ENCODE data around the gene CRYBG3. TPM values are rescaled to one million over a fixed set of nuclear protein-coding genes. Genes with fewer than 3 reads are reported as not detected.

Gene CRYBG3
- total and polyA plus RNA-seq, 5 donors from 2014 or later: 1.1 to 4.4 (median 1.3) TPM

- H3K27me3 Mint-ChIP-seq: no peaks in the 10 kb centered on the region
- no peaks in the 10 kb centered on the region for H3K27me3 ChIP-seq (ENCODE audit: control insufficient read depth, insufficient read depth, low read length)
- no peak overlapping the region for H3K4me3 Mint-ChIP-seq
- H3K9me3 Mint-ChIP-seq: peaks cover 0 to 4% (median 0%) of the 10 kb centered on the region in 7 donors
- ATAC-seq (ENCODE audit: low read depth in 2 of 2) (no peak), DNase-seq (no peak)
- H3K4me3 ChIP-seq (ENCODE audit: low read depth, low read length): no peak overlapping the region
- H3K27ac Mint-ChIP-seq: no peak overlapping the region
- no peaks in the 10 kb centered on the region for H3K4me1 ChIP-seq (ENCODE audit: control insufficient read depth, insufficient read depth, low read length, poor library complexity, severe bottlenecking)
- no peaks in the 10 kb centered on the region for H3K36me3 ChIP-seq (ENCODE audit: control insufficient read depth, insufficient read depth, low read length)
- no peaks in the 10 kb centered on the region for H3K9me3 ChIP-seq (ENCODE audit: control insufficient read depth in 2 of 2, low read length in 2 of 2)
- H3K36me3 Mint-ChIP-seq: peaks cover 50% of the 10 kb centered on the region
- H3K27ac ChIP-seq (ENCODE audit: insufficient read depth, low read length, poor library complexity, severe bottlenecking): no peak overlapping the region
- peaks cover 14 to 20% (median 18%) of the 10 kb centered on the region in 4 donors for H3K4me1 Mint-ChIP-seq
Observed at GRCh38 chr3:97917813-97918536, 96.2 kb downstream of the CRYBG3 start.

- Histone ChIP-seq H3K9me3 (ENCODE audit: control insufficient read depth in 2 of 2, low read length in 2 of 2) (no peaks in the 10 kb centered on the region), H3K27ac (ENCODE audit: insufficient read depth, low read length, poor library complexity, severe bottlenecking) (no peak overlapping the region), H3K27me3 (ENCODE audit: control insufficient read depth, insufficient read depth, low read length) (no peaks in the 10 kb centered on the region), H3K4me3 (ENCODE audit: low read depth, low read length) (no peak overlapping the region), H3K4me1 (ENCODE audit: control insufficient read depth, insufficient read depth, low read length, poor library complexity, severe bottlenecking) (no peaks in the 10 kb centered on the region), H3K36me3 (ENCODE audit: control insufficient read depth, insufficient read depth, low read length) (peaks cover 3% of the 10 kb centered on the region)
- DNase-seq (no peak), ATAC-seq (ENCODE audit: low read depth in 2 of 2) (no peak)
- H3K27me3 Mint-ChIP-seq: no peaks in the 10 kb centered on the region
- H3K27ac Mint-ChIP-seq: no peak overlapping the region
- H3K4me1 Mint-ChIP-seq: no peaks in the 10 kb centered on the region
- peaks cover 0 to 18% (median 0%) of the 10 kb centered on the region in 7 donors for H3K9me3 Mint-ChIP-seq
- peaks cover 20% of the 10 kb centered on the region for H3K36me3 Mint-ChIP-seq
- no peak overlapping the region for H3K4me3 Mint-ChIP-seq
Observed at GRCh38 chr3:97927704-97928103, 105.9 kb downstream of the CRYBG3 start.

- H3K27me3 ChIP-seq (ENCODE audit: control insufficient read depth, insufficient read depth, low read length): no peaks in the 10 kb centered on the region
- Mint-ChIP-seq H3K4me1 (no peaks in the 10 kb centered on the region), H3K4me3 (no peak overlapping the region), H3K27me3 (no peaks in the 10 kb centered on the region), H3K36me3 (peaks cover 14% of the 10 kb centered on the region), H3K9me3 (peaks cover 0 to 15% (median 0%) of the 10 kb centered on the region in 7 donors), H3K27ac (no peak overlapping the region)
- H3K4me3 ChIP-seq (ENCODE audit: low read depth, low read length): no peak overlapping the region
- DNase-seq: no peak
- no peaks in the 10 kb centered on the region for H3K9me3 ChIP-seq (ENCODE audit: control insufficient read depth in 2 of 2, low read length in 2 of 2)
- H3K4me1 ChIP-seq (ENCODE audit: control insufficient read depth, insufficient read depth, low read length, poor library complexity, severe bottlenecking): no peaks in the 10 kb centered on the region
- no peak overlapping the region for H3K27ac ChIP-seq (ENCODE audit: insufficient read depth, low read length, poor library complexity, severe bottlenecking)
- ATAC-seq (ENCODE audit: low read depth in 2 of 2): no peak
- H3K36me3 ChIP-seq (ENCODE audit: control insufficient read depth, insufficient read depth, low read length): peaks cover 3% of the 10 kb centered on the region
Observed at GRCh38 chr3:97928986-97929385, 107.2 kb downstream of the CRYBG3 start.

GRCh38 chr3:97930018-97930417, 108.2 kb downstream of the CRYBG3 start:
- no peak overlapping the region for H3K4me3 Mint-ChIP-seq
- no peak for DNase-seq
- no peak overlapping the region for H3K27ac Mint-ChIP-seq
- H3K27ac ChIP-seq (ENCODE audit: insufficient read depth, low read length, poor library complexity, severe bottlenecking): no peak overlapping the region
- no peaks in the 10 kb centered on the region for H3K27me3 ChIP-seq (ENCODE audit: control insufficient read depth, insufficient read depth, low read length)
- H3K4me1 Mint-ChIP-seq: no peaks in the 10 kb centered on the region
- no peaks in the 10 kb centered on the region for H3K27me3 Mint-ChIP-seq
- no peaks in the 10 kb centered on the region for H3K4me1 ChIP-seq (ENCODE audit: control insufficient read depth, insufficient read depth, low read length, poor library complexity, severe bottlenecking)
- no peaks in the 10 kb centered on the region for H3K36me3 ChIP-seq (ENCODE audit: control insufficient read depth, insufficient read depth, low read length)
- H3K9me3 Mint-ChIP-seq: peaks cover 0 to 10% (median 0%) of the 10 kb centered on the region in 7 donors
- no peak overlapping the region for H3K4me3 ChIP-seq (ENCODE audit: low read depth, low read length)
- H3K9me3 ChIP-seq (ENCODE audit: control insufficient read depth in 2 of 2, low read length in 2 of 2): no peaks in the 10 kb centered on the region
- no peak for ATAC-seq (ENCODE audit: low read depth in 2 of 2)
- peaks cover 7% of the 10 kb centered on the region for H3K36me3 Mint-ChIP-seq

GRCh38 chr3:97931218-97931617, 109.4 kb downstream of the CRYBG3 start:
- H3K9me3 Mint-ChIP-seq: peaks cover 0 to 10% (median 0%) of the 10 kb centered on the region in 7 donors
- no peak overlapping the region for H3K27ac Mint-ChIP-seq
- H3K27ac ChIP-seq (ENCODE audit: insufficient read depth, low read length, poor library complexity, severe bottlenecking): no peak overlapping the region
- H3K27me3 Mint-ChIP-seq: no peaks in the 10 kb centered on the region
- H3K36me3 ChIP-seq (ENCODE audit: control insufficient read depth, insufficient read depth, low read length): no peaks in the 10 kb centered on the region
- H3K4me3 ChIP-seq (ENCODE audit: low read depth, low read length): no peak overlapping the region
- H3K4me3 Mint-ChIP-seq: no peak overlapping the region
- no peaks in the 10 kb centered on the region for H3K27me3 ChIP-seq (ENCODE audit: control insufficient read depth, insufficient read depth, low read length)
- no peaks in the 10 kb centered on the region for H3K4me1 ChIP-seq (ENCODE audit: control insufficient read depth, insufficient read depth, low read length, poor library complexity, severe bottlenecking)
- no peaks in the 10 kb centered on the region for H3K9me3 ChIP-seq (ENCODE audit: control insufficient read depth in 2 of 2, low read length in 2 of 2)
- no peak for DNase-seq
- H3K36me3 Mint-ChIP-seq: peaks cover 13% of the 10 kb centered on the region
- no peak for ATAC-seq (ENCODE audit: low read depth in 2 of 2)
- H3K4me1 Mint-ChIP-seq: no peaks in the 10 kb centered on the region

GRCh38 chr3:97932387-97932801, 110.6 kb downstream of the CRYBG3 start:
- H3K27me3 Mint-ChIP-seq: no peaks in the 10 kb centered on the region
- peaks cover 0 to 2% (median 0%) of the 10 kb centered on the region in 4 donors for H3K4me1 Mint-ChIP-seq
- ATAC-seq (ENCODE audit: low read depth in 2 of 2) (no peak), DNase-seq (no peak)
- H3K4me3 ChIP-seq (ENCODE audit: low read depth, low read length): no peak overlapping the region
- no peaks in the 10 kb centered on the region for H3K9me3 ChIP-seq (ENCODE audit: control insufficient read depth in 2 of 2, low read length in 2 of 2)
- H3K27ac Mint-ChIP-seq: no peak overlapping the region
- peaks cover 16% of the 10 kb centered on the region for H3K36me3 Mint-ChIP-seq
- H3K9me3 Mint-ChIP-seq: peaks cover 0 to 10% (median 0%) of the 10 kb centered on the region in 7 donors
- no peak overlapping the region for H3K4me3 Mint-ChIP-seq
- H3K27ac ChIP-seq (ENCODE audit: insufficient read depth, low read length, poor library complexity, severe bottlenecking): no peak overlapping the region
- no peaks in the 10 kb centered on the region for H3K36me3 ChIP-seq (ENCODE audit: control insufficient read depth, insufficient read depth, low read length)
- H3K4me1 ChIP-seq (ENCODE audit: control insufficient read depth, insufficient read depth, low read length, poor library complexity, severe bottlenecking): no peaks in the 10 kb centered on the region
- no peaks in the 10 kb centered on the region for H3K27me3 ChIP-seq (ENCODE audit: control insufficient read depth, insufficient read depth, low read length)

GRCh38 chr3:97934980-97935695, 113.3 kb downstream of the CRYBG3 start:
- ATAC-seq (ENCODE audit: low read depth in 2 of 2) (no peak), DNase-seq (no peak)
- Histone ChIP-seq H3K4me1 (ENCODE audit: control insufficient read depth, insufficient read depth, low read length, poor library complexity, severe bottlenecking) (no peaks in the 10 kb centered on the region), H3K36me3 (ENCODE audit: control insufficient read depth, insufficient read depth, low read length) (no peaks in the 10 kb centered on the region), H3K27me3 (ENCODE audit: control insufficient read depth, insufficient read depth, low read length) (no peaks in the 10 kb centered on the region), H3K9me3 (ENCODE audit: control insufficient read depth in 2 of 2, low read length in 2 of 2) (no peaks in the 10 kb centered on the region), H3K27ac (ENCODE audit: insufficient read depth, low read length, poor library complexity, severe bottlenecking) (no peak overlapping the region), H3K4me3 (ENCODE audit: low read depth, low read length) (no peak overlapping the region)
- Mint-ChIP-seq H3K4me3 (no peak overlapping the region), H3K27me3 (no peaks in the 10 kb centered on the region), H3K9me3 (peaks cover 0 to 10% (median 0%) of the 10 kb centered on the region in 7 donors), H3K36me3 (peaks cover 20% of the 10 kb centered on the region), H3K4me1 (peaks cover 0 to 7% (median 3%) of the 10 kb centered on the region in 4 donors), H3K27ac (peak overlapping the region in 1 of 3 donors; percentile 40)

Data from CD4-positive, CD25-positive, alpha-beta regulatory T cell (primary cell).